Gastrocnemius medialis (tissue), 4 donors: ENCODE data around the gene ESF1.

Experiments
- POLR2A ChIP-seq, 2 donors: fragments of 450-650 bp; IDR thresholded peaks; one replicate each; pipeline ENCODE4 v1.6.1; 2017; ENCODE audit warnings: antibody characterized with exemption in 2 of 2, mild to moderate bottlenecking in 2 of 2, moderate library complexity in 2 of 2
- TF ChIP-seq, protein P1 (sequence below), 5 experiments: fragments of 450-650 bp in 3 of 5; fragments of 200-600 bp in 2 of 5; sonication (generic) in 2 of 5; IDR thresholded peaks in 4 of 5; conservative IDR thresholded peaks in 1 of 5; 1 replicate in 4 of 5; 2 replicates in 1 of 5; pipeline ENCODE4 v1.5.1; 2016 to 2019; ENCODE audit warnings: antibody characterized with exemption in 5 of 5, mild to moderate bottlenecking in 3 of 5, moderate library complexity in 3 of 5

DNA sequence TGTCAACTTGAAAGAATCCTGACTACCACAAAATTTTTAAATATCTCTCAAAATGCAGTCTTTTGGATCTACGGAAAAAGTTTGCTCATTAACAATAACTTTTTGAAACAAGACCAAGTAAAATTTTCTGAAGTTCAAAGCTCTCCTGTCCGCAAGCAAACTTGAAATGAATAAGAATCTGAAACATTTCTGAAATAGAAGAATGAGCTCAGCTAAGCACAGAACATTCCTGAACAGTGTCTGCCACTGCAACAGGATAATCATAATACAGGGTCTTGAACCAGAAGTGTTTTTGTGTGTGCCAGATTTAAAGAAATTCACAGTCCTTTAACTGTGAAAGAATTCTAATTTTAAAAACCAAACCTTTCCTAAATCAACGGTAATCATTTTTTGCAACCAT, 96.9 kb downstream of the ESF1 start:
- no peak for TF ChIP-seq POLR2A (IDR thresholded peaks at IDR 0.05)
- TF ChIP-seq, protein P1, sequence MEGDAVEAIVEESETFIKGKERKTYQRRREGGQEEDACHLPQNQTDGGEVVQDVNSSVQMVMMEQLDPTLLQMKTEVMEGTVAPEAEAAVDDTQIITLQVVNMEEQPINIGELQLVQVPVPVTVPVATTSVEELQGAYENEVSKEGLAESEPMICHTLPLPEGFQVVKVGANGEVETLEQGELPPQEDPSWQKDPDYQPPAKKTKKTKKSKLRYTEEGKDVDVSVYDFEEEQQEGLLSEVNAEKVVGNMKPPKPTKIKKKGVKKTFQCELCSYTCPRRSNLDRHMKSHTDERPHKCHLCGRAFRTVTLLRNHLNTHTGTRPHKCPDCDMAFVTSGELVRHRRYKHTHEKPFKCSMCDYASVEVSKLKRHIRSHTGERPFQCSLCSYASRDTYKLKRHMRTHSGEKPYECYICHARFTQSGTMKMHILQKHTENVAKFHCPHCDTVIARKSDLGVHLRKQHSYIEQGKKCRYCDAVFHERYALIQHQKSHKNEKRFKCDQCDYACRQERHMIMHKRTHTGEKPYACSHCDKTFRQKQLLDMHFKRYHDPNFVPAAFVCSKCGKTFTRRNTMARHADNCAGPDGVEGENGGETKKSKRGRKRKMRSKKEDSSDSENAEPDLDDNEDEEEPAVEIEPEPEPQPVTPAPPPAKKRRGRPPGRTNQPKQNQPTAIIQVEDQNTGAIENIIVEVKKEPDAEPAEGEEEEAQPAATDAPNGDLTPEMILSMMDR (IDR thresholded peaks at IDR 0.05 in 4 of 5, conservative IDR thresholded peaks at IDR 0.05 in 1 of 5) = no peak
